ENCODE measurements around the gene CELF5.

CELF5 gene

DNA sequence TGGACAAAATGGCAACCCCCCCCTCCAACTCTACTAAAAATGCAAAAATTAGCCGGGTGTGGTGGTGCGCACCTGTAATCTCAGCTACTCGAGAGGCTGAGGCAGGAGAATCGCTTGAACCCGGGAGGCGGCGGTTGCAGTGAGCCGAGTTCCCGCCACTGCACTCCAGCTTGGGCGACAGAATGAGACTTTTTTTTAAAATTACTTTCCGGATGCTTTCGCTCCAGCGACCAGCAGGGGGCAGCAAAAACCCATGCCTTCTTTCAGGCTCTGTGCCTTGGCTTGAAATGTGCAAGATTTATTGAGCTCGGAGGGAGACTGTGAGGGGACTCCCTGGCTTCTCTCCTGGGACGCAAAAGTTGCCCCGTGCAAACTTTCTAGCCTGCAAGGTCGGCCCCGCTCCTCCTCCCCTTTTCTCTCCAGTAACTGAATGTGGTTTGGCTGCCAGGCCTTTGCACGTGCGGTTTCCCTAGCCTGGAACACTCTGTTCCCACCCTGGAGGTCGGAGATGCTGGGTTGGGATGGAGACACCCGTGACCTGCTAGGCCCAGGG is 80.5 kb downstream of the CELF5 start:
- TF ChIP-seq CTCF (IDR thresholded peaks at IDR 0.05; ENCODE audit: low read length, missing control alignments) = peak; percentile 77
- DNase-seq (ENCODE audit: low read depth) = peak; percentile 76
- no peak overlapping the region for H3K4me3 ChIP-seq (replicated peaks; ENCODE audit: low read depth, low read length)

DNA sequence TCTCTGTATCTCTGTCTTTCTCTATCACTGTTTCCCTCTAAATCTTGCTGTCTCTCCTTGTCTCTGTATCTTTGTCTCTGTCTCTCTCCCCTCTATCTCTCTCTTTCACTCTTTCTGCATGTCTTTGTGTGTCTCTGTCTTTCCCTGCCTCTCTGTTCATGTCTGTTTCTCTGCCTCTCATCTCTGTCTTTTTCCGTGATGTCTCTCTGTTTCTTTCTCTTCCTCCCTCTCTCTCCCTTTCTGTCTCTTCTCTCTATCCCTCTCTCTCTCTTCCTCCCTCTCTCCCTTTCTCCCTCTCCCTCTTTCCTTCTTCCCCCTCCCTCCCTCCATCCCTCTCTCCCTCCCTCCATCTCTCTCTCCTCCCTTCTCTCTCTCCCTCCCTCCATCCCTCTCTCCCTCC is 85.3 kb downstream of the CELF5 start:
- no peak for TF ChIP-seq CTCF (IDR thresholded peaks at IDR 0.05; ENCODE audit: low read length, missing control alignments)
- DNase-seq (ENCODE audit: low read depth) = no peak
- no peak overlapping the region for H3K4me3 ChIP-seq (replicated peaks; ENCODE audit: low read depth, low read length)

DNA sequence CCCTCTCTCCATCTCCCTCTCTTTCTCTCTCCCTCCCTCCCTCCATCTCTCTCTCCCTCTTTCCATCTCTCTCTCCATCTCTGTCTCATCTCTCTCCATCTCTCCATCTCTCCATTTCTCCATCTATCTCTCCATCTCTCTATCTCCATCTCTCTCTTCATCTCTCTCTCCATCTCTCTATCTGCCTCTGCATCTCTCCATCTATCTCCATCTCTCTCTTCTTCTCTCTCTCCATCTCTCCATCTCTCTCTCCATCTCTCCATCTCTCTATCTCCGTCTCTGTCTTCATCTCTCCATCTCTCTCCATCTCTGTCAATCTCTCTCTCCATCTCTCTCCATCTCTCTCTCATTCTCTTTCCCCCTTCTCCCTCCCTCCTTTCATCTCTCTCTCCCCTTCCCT is 85.8 kb downstream of the CELF5 start:
- DNase-seq (ENCODE audit: low read depth) = no peak
- no peak for TF ChIP-seq CTCF (IDR thresholded peaks at IDR 0.05; ENCODE audit: low read length, missing control alignments)

DNA sequence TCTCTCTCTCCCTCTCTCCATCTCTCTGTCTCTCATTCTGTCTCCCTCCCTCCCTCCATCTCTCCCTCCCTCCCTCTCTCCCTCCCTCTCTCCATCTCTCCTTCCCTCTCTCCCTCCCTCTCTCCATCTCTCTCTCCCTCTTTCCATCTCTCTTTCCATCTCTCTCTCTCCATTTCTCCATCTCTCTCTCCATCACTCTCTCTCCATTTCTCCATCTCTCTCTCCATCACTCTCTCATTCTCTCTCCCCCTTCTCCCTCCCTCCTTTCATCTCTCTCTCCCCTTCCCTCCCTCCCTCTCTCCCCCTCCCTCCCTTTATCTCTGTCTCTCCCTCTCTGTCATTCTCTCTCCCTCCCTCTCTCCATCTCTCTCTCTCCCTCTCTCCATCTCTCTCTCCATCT is 86.2 kb downstream of the CELF5 start:
- no peak overlapping the region for H3K4me3 ChIP-seq (replicated peaks; ENCODE audit: low read depth, low read length)
- no peak for TF ChIP-seq CTCF (IDR thresholded peaks at IDR 0.05; ENCODE audit: low read length, missing control alignments)
- no peak for DNase-seq (ENCODE audit: low read depth)

More for the DNA sequence above, 85.8 kb downstream of the CELF5 start:
- no peak overlapping the region for H3K4me3 ChIP-seq (replicated peaks; ENCODE audit: low read depth, low read length)

DNA sequence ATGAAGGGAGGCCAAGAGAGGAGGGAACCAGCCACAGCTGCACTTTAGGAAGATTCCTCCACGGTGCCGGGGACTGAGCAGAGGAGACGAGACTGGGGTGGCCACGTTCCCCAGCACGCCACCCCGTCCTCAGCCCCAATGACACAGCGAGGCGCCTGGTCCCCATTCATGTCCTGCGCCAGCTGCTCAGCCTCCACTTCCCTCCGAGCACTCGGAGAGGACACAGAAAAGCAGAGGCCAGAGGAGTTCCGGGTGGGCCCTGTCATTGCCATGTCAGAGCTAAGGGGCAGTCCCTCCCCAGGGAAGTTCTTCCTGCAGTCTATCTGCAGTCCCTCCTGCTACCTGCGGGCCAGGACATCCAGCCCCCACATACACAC is 88.7 kb downstream of the CELF5 start:
- no peak overlapping the region for H3K4me3 ChIP-seq (replicated peaks; ENCODE audit: low read depth, low read length)
- DNase-seq (ENCODE audit: low read depth) = no peak
- TF ChIP-seq CTCF (IDR thresholded peaks at IDR 0.05; ENCODE audit: low read length, missing control alignments) = no peak

GRCh38 chr19:3314962-3315675 is 90.7 kb downstream of the CELF5 start:
- H3K4me3 ChIP-seq (replicated peaks; ENCODE audit: low read depth, low read length) = no peak overlapping the region
- no peak for DNase-seq (ENCODE audit: low read depth)
- TF ChIP-seq CTCF (IDR thresholded peaks at IDR 0.05; ENCODE audit: low read length, missing control alignments) = no peak

GRCh38 chr19:3315676-3315973 is 91.2 kb downstream of the CELF5 start:
- no peak for TF ChIP-seq CTCF (IDR thresholded peaks at IDR 0.05; ENCODE audit: low read length, missing control alignments)
- no peak for DNase-seq (ENCODE audit: low read depth)

More at GRCh38 chr19:3315676-3315973, 91.2 kb downstream of the CELF5 start:
- no peak overlapping the region for H3K4me3 ChIP-seq (replicated peaks; ENCODE audit: low read depth, low read length)

Measured in fibroblast of pulmonary artery (primary cell).